Left lung (tissue), 10 donors: ENCODE data around the gene DLST. TPM values are rescaled to one million over a fixed set of nuclear protein-coding genes. Genes with fewer than 3 reads are reported as not detected.

Experiments used
- ATAC-seq: fragments of 200-7000 bp; cut with Tn5 transposase; one replicate; pipeline ENCODE4 v1.9.1; 2020; ENCODE audit warnings: moderate library complexity
- DNase-seq, 4 donors: peaks; one replicate each; pipeline ENCODE4 v3.0.0-alpha.2; 2013 to 2020
- H3K27ac ChIP-seq, 2 donors: fragments of 200-600 bp; sonication (generic) in 1 of 2; one replicate each; pipeline versions ENCODE4 v1.5.0 to v1.8.0; 2020 to 2021
- H3K27me3 ChIP-seq, 2 donors: fragments of 200-600 bp; sonication (generic) in 1 of 2; one replicate each; pipeline versions ENCODE4 v1.5.0 to v1.8.0; 2020 to 2021
- H3K36me3 ChIP-seq, 2 donors: fragments of 200-600 bp; sonication (generic) in 1 of 2; one replicate each; pipeline versions ENCODE4 v1.5.0 to v1.8.0; 2020 to 2021
- H3K4me1 ChIP-seq, 2 donors: fragments of 200-600 bp; one replicate each; pipeline ENCODE4 v1.8.0; 2021
- H3K4me3 ChIP-seq, 2 donors: fragments of 200-600 bp; sonication (generic) in 1 of 2; one replicate each; pipeline versions ENCODE4 v1.5.0 to v1.8.0; 2020 to 2021; ENCODE audit warnings: mild to moderate bottlenecking in 1 of 2
- H3K9me3 ChIP-seq, 2 donors: fragments of 200-600 bp; sonication (generic) in 1 of 2; one replicate each; pipeline versions ENCODE4 v1.5.0 to v1.8.0; 2020 to 2021
- CTCF ChIP-seq, 2 donors: fragments of 200-600 bp; sonication (generic) in 1 of 2; IDR thresholded peaks; one replicate each; pipeline versions ENCODE4 v1.5.0 to v1.8.0; 2021; ENCODE audit warnings: antibody characterized with exemption in 2 of 2
- intact Hi-C, 2 donors: fragments of 100-400 bp; cut with DNase I; formaldehyde crosslinking; loops; one replicate each; pipeline versions ENCODE4 v1.11.2 to v1.14.2; 2022
- polyA plus RNA-seq, 6 donors: library from polyadenylated mRNA; unstranded; fragments of 120-200 nt; gene quantifications; one replicate each; pipeline ENCODE4 v1.2.1, GENCODE V29; 2013; ENCODE audit not compliant: insufficient read length in 6 of 6
- total RNA-seq, 2 donors: library from RNA; stranded (reverse); fragmentation: NEBNext Ultra II Directional; extraction: Animal tissue kit (Norgen Biotek cat#: 25700); gene quantifications; one replicate each; pipeline ENCODE4 v1.2.1, GENCODE V29; 2021
- donor health status: DM: no; HTN: yes; CAD: no.
- donor health status: DM: no; HTN: no; CAD: no.

The DLST gene
- total and polyA plus RNA-seq, 8 donors, result 88.3 to 104 (median 96.3) TPM

GRCh38 chr14:74871819-74872218 is 9.9 kb upstream of the DLST start:
- intact Hi-C loops, result no loop called here
- DNase-seq (no peak), ATAC-seq (no peak)
- Histone ChIP-seq H3K27ac (no peak overlapping the region), H3K9me3 (no peaks in the 10 kb centered on the region), H3K4me1 (peaks cover 0 to 5% of the 10 kb centered on the region in 2 donors), H3K27me3 (no peaks in the 10 kb centered on the region), H3K36me3 (no peaks in the 10 kb centered on the region), H3K4me3 (no peak overlapping the region)
- TF ChIP-seq CTCF (IDR thresholded peaks at IDR 0.05), result no peak

DNA sequence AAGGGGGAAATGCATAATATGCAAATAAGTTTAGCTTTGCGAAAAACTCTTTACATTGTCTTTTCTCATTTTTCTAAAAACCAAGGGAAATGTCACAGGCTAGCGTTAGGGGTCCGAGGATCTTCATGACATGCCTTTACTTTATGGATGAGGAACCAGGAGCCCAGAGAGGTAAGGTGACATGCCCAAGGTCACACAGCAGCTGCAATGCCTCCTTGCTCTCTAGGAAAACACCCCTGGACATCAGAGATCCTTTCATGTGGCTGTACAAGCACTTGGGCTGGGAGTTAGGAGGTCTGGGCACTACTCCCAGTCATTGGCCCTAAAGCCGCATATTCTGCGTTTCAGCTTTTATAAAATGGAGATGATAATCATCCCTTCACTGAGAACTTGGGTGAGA is 6.5 kb upstream of the DLST start:
- no peak overlapping the region for H3K27ac ChIP-seq
- no peak for ATAC-seq
- H3K4me3 ChIP-seq, result no peak overlapping the region
- no peak for DNase-seq
- no peak for TF ChIP-seq CTCF (IDR thresholded peaks at IDR 0.05)
- H3K4me1 ChIP-seq, result peaks cover 0 to 5% of the 10 kb centered on the region in 2 donors
- no peaks in the 10 kb centered on the region for H3K27me3 ChIP-seq
- no peaks in the 10 kb centered on the region for H3K36me3 ChIP-seq
- no peaks in the 10 kb centered on the region for H3K9me3 ChIP-seq
- intact Hi-C loops, result no loop called here

GRCh38 chr14:74875941-74876913 is 5.5 kb upstream of the DLST start, which contains the start of gene PROX2:
PROX2 (minus strand) TSS chr14:74876145; CDS start chr14:74863834, 12,311 bp downstream.
- no peak for ATAC-seq
- intact Hi-C loops, result no loop called here

GRCh38 chr14:74879427-74880182 is 2.1 kb upstream of the DLST start:
- H3K4me3 ChIP-seq, result no peak overlapping the region
- intact Hi-C loops, result no loop called here
- no peaks in the 10 kb centered on the region for H3K9me3 ChIP-seq
- DNase-seq, result no peak
- peaks cover 14 to 36% of the 10 kb centered on the region in 2 donors for H3K4me1 ChIP-seq
- no peak for ATAC-seq
- H3K27ac ChIP-seq, result no peak overlapping the region
- TF ChIP-seq CTCF (IDR thresholded peaks at IDR 0.05), result no peak
- no peaks in the 10 kb centered on the region for H3K27me3 ChIP-seq
- no peaks in the 10 kb centered on the region for H3K36me3 ChIP-seq

More at GRCh38 chr14:74875941-74876913, 5.5 kb upstream of the DLST start, which contains the start of gene PROX2:
- TF ChIP-seq CTCF (IDR thresholded peaks at IDR 0.05), result no peak
- Histone ChIP-seq H3K27me3 (no peaks in the 10 kb centered on the region), H3K27ac (no peak within 1 kb of the TSS), H3K9me3 (no peaks in the 10 kb centered on the region), H3K36me3 (no peaks in the 10 kb centered on the region), H3K4me3 (no peak within 1 kb of the TSS), H3K4me1 (peaks cover 0 to 12% of the 10 kb centered on the region in 2 donors)
- no peak for DNase-seq
